GM19328 (cell line): ENCODE data around the gene RFTN1.
A peak's percentile ranks its signal among the peaks of the same experiment; 100 is the strongest.
"Not testable (repeated sequence)": the region's sequence is repeated elsewhere in the genome, so short reads cannot be mapped to it uniquely, and the experiment has no call there.

Experiments used
- ATAC-seq: cut with Tn5 transposase; IDR thresholded peaks from one replicate; pipeline ENCODE4 v1.9.1; 2021; ENCODE audit warnings: mild to moderate bottlenecking, moderate library complexity; ENCODE audit not compliant: unreplicated experiment

RFTN1 gene

GRCh38 chr3:16313886-16314645 is 199.4 kb downstream of the RFTN1 start:
- ATAC-seq, result no peak

DNA sequence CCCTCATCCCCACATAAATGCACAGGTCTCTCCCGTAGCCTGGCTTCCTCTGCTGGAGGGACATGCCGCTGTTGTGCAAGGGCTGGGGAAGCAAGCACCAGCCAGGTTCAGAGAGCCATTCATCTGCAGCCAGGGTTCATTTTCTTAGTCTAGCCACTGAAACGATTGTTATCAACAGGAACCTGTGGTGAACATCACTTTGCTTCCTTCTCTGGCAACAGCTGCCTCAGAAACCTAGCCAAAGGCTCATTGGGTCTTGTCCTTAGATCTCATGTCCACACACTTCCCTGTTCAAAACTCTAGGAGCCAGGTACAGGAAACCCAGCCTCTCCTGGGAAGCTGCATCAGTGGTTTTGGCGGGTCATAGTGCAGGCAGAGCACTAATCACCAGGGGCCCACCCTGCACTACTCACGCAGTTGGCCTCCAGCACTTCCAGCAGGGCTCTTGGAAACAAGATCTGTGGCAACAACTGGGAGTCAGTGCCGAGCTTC is 201.5 kb downstream of the RFTN1 start:
- peak; percentile 44 for ATAC-seq

- ATAC-seq, result not testable (repeated sequence)
Observed at GRCh38 chr3:16310486-16310885, 203.0 kb downstream of the RFTN1 start.

GRCh38 chr3:16309558-16309957 is 203.9 kb downstream of the RFTN1 start:
- ATAC-seq, result peak; percentile 65

DNA sequence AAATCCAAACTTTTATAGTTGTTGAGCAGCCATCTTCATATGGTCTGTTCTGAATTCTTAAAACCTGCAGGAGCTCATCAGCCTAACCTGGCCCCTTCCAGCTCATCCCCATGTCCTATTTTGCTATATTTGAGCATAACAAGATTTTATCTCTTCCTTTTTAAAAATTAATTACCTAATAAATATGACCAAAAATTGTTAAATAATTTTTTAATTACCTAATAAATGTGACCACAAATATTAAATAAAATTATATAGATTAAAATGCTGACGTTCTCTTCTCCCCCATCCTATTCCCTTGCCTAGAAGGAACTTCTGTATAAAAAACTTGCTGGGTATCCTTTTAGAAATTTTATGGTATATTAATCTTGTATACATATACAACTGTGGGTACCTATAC is 204.8 kb downstream of the RFTN1 start:
- ATAC-seq, result no peak

DNA sequence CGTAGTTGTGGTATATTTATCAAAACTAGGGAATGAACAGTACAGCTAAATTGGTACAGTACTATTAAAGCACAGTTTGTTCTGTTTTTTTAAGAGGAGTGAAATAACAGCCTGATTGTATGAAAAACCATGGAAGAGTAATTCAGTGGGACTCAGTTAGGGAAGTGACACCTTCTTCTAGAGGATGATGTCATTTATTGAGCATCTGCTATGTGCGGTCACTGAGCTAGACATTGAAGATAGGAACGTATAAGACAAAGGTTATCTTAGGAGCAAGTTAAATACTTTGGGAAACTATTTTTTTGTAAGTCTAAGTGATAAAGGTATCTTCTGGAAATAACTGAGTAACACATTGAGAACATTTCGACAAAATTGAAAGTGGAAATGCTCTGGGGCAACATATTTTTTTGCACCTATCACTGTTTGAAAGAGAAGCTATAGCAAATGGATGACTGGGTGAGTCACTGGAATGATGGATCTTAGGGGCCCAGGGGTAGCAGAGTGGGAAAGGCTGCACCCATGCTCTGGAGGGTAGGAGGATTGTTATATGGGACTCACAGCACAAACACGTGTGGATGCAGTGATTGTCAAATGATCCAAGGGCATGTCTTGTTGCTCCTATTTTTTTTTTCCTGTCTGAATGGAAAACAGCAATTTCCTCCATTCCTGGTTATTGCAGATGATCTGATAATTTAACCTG is 205.5 kb downstream of the RFTN1 start:
- no peak for ATAC-seq

- no peak for ATAC-seq
Observed at GRCh38 chr3:16305111-16305541, 208.4 kb downstream of the RFTN1 start.

DNA sequence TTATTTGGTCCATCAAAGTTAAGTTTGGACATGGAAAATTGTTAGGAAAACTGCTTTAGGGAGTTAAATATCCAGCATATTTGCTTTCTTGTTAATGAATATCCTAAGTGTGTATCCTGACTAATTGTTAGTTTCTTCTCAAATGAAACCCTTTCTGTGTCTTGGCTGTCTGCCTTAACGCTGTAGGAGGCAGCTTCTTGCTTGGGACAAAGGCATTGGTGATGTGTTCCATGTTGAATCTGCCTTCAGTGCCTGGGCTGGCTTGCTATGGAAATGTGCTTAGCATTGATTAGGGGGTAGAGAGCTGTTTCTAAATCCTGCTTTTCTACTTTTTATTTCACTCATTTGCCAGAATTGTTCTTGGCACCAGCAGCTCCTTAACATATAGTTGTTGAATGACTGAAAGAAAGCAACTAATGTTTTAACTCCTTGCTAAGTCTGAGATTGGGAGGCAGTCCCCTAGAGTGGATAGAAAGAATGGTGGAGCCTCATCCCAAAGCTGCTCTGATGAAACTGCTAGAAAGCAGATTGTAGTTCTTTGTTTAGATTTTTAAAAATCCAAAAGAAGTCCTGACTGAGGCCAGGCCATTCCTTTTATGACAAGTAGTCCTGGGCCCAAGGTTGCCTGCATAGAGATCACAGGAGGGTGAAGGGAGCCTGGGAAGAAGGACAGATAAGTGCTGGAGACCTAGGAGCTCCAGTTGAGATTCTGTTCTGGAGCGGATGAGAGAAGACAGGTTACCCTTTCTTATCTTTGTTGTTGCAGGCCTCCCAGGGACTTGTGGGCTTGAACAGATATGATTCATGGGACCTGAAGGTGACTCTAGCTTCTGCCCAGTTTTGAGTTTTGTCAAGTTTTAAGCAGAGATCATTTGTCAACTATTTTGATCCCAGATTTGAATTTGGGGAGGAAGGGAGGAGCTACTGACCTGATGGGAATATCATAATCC is 209.2 kb downstream of the RFTN1 start:
- no peak for ATAC-seq

DNA sequence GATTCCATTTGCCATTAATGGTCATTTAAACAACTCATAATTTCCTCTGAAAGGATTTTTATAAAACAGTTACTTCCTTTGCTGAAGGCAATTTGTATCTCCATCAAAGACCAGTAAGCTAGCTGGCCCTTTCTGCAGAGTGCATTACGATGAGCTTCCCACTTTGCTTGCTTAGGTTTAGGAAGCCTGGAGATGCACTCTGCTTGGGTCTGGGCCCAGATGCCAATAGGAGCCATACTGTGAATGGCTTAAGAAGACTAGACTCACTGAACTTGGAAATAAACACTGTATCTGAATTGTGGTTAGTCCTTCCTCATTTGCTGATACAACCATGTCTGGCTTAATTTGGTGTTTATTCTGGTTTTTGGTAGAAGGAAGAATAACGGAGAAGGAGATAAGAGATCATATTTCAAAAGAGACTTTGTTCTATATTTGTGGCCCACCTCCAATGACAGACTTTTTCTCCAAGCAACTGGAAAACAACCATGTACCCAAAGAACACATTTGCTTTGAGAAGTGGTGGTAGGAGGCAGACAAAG is 210.4 kb downstream of the RFTN1 start:
- ATAC-seq, result no peak

GRCh38 chr3:16302082-16302631 is 211.3 kb downstream of the RFTN1 start:
- no peak for ATAC-seq

- no peak for ATAC-seq
Observed at GRCh38 chr3:16301507-16301906, 212.0 kb downstream of the RFTN1 start.

- no peak for ATAC-seq
Observed at GRCh38 chr3:16300881-16301359, 212.6 kb downstream of the RFTN1 start.

DNA sequence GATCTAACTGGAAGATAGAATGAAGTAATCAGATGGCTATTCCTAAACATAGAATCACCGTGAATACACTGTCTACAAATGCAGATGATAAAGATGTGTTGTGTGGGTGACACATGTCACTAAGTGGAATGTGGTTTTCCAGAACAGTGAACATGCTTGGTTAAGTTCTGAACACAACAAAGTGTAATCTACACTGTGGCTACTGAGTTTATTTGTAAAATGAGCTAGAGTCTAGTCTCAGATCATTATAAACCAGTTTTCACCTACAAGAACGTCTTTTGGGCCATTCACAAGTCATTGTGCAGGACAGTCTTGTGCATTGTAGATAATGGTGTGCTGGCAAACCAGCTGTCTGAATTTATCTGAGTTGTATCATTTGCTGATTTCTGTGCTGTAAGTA is 213.2 kb downstream of the RFTN1 start:
- no peak for ATAC-seq

- ATAC-seq, result no peak
Observed at GRCh38 chr3:16299746-16300145, 213.8 kb downstream of the RFTN1 start.

DNA sequence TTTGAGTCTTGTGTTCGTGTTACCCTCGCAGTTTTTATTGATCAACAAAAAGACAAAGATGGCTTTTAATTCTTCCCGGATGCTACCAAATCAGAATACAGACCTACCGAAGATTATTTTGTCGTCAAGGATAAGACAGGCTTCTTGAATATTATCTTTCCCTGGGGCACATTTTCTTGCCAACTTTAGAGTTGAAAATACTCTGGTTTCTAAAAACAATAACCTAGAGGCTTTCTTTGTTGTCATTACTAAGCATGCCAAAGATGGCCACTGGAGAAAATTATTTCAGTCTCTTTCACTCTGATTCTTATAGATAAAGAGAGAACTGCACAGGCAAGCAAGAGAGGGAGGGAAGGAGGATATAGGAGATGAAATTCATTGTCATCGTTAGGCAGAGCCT is 214.6 kb downstream of the RFTN1 start:
- ATAC-seq, result no peak

- no peak for ATAC-seq
Observed at GRCh38 chr3:16297997-16298885, 215.3 kb downstream of the RFTN1 start.

- no peak for ATAC-seq
Observed at GRCh38 chr3:16295298-16295890, 218.1 kb downstream of the RFTN1 start.

DNA sequence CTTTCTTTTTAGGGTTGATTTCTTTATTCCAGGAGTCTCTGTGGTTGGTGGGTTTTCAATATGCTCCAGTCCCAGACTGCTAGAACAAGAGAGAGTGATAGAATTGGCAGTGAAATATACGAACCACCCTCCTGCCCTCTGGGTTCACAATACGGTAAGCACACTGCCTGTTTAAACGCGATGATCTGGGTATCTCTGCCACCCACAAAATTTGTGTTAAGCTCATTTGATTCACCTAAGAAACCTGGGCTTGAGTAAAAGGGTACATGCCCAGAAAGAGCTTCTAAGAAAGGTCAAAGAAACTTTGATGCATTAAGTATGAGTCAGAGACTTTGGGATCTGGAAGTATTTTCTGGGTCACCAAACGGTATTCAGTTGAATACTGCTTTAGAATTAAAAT is 218.7 kb downstream of the RFTN1 start:
- ATAC-seq, result no peak

DNA sequence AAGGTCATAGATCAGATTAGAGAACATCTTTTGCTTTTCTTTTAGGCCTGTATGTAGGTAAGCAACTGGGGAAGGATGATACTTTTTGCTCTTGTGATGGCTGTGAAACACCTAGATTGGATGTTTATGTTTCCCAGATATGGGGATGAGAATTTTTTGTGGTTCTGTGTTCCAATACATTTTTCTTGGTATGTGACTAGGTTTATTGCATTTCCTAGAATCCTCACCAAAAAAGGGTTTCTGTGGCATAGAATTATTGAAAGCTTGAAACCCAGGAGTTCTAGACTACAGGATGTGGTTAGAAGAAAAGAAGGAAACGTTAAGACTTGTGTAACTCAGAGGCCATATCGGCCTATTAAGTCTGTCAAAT is 222.7 kb downstream of the RFTN1 start:
- no peak for ATAC-seq
